Skin of body (tissue), 2 donors: ENCODE results near the gene OR5T2. TPM values are rescaled to one million over a fixed set of nuclear protein-coding genes. Genes with fewer than 3 reads are reported as not detected.
"Not testable (repeated sequence)": the region's sequence is repeated elsewhere in the genome, so short reads cannot be mapped to it uniquely, and the experiment has no call there.

Source experiments
- DNase-seq: peaks from one replicate; lab custom pipeline; 2025; lab: John Stamatoyannopoulos, UW
- total RNA-seq: library from RNA; depleted of rRNA; stranded (reverse); fragments of >200 nt; gene quantifications from one replicate; pipeline ENCODE4 v1.2.3, GENCODE V29; 2014

Gene OR5T2
- not detected for total RNA-seq

GRCh38 chr11:56234155-56234554, at the start of gene OR5T2:
TSS of gene OR5T2 (minus strand) at chr11:56234255. CDS start at chr11:56233062, 1,193 bp downstream.
- no peak for DNase-seq

- DNase-seq = no peak
These were observed 39.8 kb upstream of the OR5T2 start, which contains the start of gene OR5T1 for GRCh38 chr11:56273854-56274253. TSS of gene OR5T1 (plus strand) at chr11:56274154. CDS start at chr11:56275639, 1,485 bp downstream.

- no peak for DNase-seq
These were observed 37.0 kb upstream of the OR5T2 start for GRCh38 chr11:56271092-56271491.

- no peak for DNase-seq
These were observed 17.9 kb upstream of the OR5T2 start, which contains the start of gene OR5T3 for GRCh38 chr11:56251954-56252353. TSS of gene OR5T3 (plus strand) at chr11:56252254. CDS start at chr11:56252254, 0 bp downstream.

GRCh38 chr11:56219735-56220134, 14.3 kb downstream of the OR5T2 start:
- DNase-seq = not testable (repeated sequence)

GRCh38 chr11:56214537-56214936, 19.5 kb downstream of the OR5T2 start:
- DNase-seq = no peak

- no peak for DNase-seq
These were observed 26.3 kb downstream of the OR5T2 start for GRCh38 chr11:56207790-56208189.

- no peak for DNase-seq
These were observed 36.7 kb downstream of the OR5T2 start for GRCh38 chr11:56197367-56197766.

GRCh38 chr11:56196705-56197104, 37.4 kb downstream of the OR5T2 start:
- DNase-seq = no peak

GRCh38 chr11:56188602-56189001, 45.5 kb downstream of the OR5T2 start:
- DNase-seq = no peak

GRCh38 chr11:56183459-56183858, 50.6 kb downstream of the OR5T2 start:
- no peak for DNase-seq

Other genes starting within 250 kb of the OR5T2 start
- gene OR5F1, start 239.6 kb downstream of the OR5T2 start, total RNA-seq = not detected
- gene OR5AS1, start 206.6 kb downstream of the OR5T2 start, total RNA-seq = not detected
- not detected for gene OR8I2, start 140.9 kb downstream of the OR5T2 start, total RNA-seq
- not detected for gene OR8H2, start 130.6 kb downstream of the OR5T2 start, total RNA-seq
- not detected for gene OR8H3, start 111.9 kb downstream of the OR5T2 start, total RNA-seq
- gene OR8J3, start 94.1 kb downstream of the OR5T2 start, total RNA-seq = not detected
- gene OR8K5, start 73.9 kb downstream of the OR5T2 start, total RNA-seq = not detected
- not detected for gene OR5J2, start 57.6 kb downstream of the OR5T2 start, total RNA-seq
- gene OR5T3, start 18.0 kb upstream of the OR5T2 start, total RNA-seq = not detected
- not detected for gene OR5T1, start 39.9 kb upstream of the OR5T2 start, total RNA-seq
- not detected for gene OR8H1, start 58.0 kb upstream of the OR5T2 start, total RNA-seq
- gene OR8K3, start 80.9 kb upstream of the OR5T2 start, total RNA-seq = not detected
- not detected for gene OR8K1, start 111.8 kb upstream of the OR5T2 start, total RNA-seq
- gene OR8J1, start 120.0 kb upstream of the OR5T2 start, total RNA-seq = not detected
- not detected for gene OR8U1, start 141.4 kb upstream of the OR5T2 start, total RNA-seq
- not detected for gene OR5AL1, start 178.4 kb upstream of the OR5T2 start, total RNA-seq
- gene OR5M3, start 239.1 kb upstream of the OR5T2 start, total RNA-seq = not detected